SKM-1 (cell line): ENCODE measurements around the gene LMBR1.
A peak's percentile ranks its signal among the peaks of the same experiment; 100 is the strongest.
"Not testable (repeated sequence)": the region's sequence is repeated elsewhere in the genome, so short reads cannot be mapped to it uniquely, and the experiment has no call there.

Source experiments
- DNase-seq: peaks from one replicate; lab custom pipeline; 2025; ENCODE audit not compliant: unreplicated experiment; lab: John Stamatoyannopoulos, UW

The LMBR1 gene

DNA sequence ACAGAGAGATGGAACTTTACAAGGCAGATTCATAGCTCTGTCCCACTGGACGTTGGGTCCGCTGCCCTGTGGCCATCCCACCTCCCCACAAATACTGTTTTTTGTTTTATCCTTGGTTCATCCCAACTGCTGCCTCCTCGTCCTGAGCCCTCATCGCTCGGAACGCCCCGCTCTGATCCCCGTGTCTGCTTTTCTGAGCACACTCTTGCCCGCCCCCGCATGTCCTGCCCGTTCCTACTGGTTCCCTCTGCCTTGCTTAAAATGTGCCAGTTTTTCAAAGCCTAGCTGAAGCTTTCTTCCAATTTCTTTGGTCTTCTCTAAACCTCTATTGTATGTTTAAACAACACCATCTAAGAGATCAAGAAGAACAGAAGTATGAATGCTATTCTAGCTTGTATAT, 233.0 kb downstream of the LMBR1 start:
- DNase-seq, result no peak

DNA sequence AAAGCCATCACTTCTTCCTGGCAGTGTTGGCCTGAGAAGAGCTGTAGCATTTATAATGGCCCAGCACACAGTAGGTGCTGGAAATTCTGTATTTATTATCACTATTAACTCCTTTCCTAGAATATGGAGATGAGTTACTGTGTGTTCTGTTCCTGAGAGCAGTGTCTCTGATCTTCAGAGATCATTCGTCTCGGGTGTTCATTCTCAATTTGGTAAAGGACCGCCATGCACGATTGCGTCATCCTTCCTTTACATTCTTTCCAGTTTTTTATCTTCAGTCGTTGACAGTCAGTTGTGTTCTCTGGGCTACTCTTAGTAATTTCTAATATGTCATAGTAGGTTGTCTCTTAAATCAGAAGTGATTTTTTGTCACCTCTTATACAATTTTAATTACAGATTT, 233.8 kb downstream of the LMBR1 start:
- DNase-seq, result no peak

DNA sequence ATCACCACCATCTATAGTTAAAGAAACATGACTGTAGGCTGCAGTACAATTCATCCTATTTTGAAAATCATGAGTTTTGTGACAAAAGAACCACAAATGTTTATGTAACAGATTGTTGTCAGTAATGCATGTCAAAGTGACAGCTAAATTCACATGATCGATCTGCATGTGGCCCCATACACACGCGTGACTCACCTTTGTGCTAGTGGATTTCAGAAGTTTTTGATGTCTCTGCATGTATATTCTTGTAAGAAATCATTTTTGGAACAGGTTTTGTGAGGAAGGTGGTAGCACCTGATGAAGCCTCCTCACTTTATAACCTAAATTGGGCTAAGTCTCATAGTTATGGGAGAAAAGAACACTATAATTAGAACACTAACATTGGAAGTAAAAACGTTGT, 235.3 kb downstream of the LMBR1 start:
- DNase-seq, result no peak

GRCh38 chr7:156656598-156656997, 236.4 kb downstream of the LMBR1 start:
- DNase-seq, result no peak

GRCh38 chr7:156655983-156656382, 237.0 kb downstream of the LMBR1 start:
- no peak for DNase-seq

- DNase-seq, result no peak
These were observed 237.7 kb downstream of the LMBR1 start for GRCh38 chr7:156655251-156655650.

DNA sequence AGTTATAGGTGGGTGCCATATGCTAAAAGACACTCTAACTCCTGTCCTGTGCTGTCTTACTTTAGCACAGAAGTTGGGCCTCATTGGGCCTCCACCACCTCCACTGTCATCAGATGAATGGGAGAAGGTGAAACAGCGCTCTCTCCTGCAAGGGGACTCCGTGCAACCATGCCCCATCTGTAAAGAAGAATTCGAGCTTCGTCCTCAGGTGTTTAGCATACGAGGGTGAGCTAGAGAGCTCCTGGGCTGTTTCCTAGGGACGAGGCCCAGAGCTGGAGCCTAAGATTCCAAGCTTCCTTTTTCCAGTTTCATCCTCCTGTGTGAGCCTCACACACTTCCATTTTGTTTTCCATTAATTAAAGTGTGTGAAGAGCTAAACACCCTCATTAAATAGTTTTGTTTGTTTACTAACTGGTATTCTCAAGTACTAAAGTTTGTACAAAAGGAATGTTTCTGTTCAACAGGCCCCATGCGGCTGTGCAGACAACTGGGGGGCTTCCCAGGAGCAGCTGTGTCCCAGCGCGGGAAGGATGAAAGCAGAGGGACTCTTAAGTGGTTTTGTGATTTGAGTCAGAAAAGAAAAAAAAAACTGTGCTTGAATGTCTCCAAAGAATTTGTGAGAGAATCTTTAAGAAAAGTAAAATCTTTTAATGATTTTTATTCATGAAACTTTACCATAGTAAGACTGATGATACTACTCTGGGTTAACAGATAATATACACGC, 238.3 kb downstream of the LMBR1 start:
- DNase-seq, result no peak

DNA sequence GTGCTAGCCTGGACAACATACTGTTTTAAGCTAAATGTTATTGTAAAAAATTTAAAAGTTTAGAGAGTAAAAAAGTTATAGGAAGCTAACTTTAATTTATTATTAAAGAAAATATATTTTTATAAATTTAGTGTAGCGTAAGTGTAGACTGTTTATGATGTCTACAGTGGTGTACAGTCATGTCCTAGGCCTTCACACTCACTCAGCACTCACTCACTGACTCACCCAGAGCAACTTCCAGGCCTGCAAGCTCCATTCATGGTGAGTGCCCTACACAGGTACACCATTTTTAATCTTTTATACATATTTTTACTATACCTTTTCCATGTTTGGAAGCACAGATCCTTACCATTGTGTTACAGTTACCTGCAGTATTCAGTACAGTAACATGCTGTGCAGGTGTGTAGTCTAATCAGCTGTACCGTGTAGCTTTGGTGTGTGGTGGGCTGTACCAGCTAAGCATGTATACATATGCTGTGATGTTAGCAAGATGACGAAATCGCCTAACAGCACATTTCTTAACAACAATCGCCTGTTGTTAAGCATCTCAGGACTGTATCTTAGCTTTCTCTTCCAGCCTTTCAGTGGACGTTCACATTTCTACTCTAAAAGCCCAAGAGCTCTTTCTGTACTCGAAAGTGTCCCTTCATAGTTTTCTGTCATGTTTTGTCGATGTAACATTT, 240.0 kb downstream of the LMBR1 start:
- DNase-seq, result no peak

DNA sequence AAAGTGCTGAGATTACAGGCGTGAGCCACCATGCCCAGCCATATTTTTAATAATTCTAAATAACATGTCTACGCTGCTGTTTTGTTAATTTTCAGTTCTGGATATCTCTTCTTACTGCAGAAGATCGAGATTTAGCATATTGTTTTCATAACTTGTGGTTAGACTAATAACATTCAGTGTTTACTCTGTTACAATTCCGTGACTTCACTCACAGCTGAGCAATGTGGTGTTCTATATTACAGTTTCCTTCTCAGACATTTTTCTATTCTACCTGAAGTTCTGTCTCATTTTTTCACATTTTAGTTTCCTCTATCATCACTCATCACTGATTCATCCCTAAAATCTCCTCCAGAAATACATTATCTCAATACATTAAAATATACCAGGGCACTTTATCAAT, 241.5 kb downstream of the LMBR1 start:
- DNase-seq, result no peak

GRCh38 chr7:156650042-156650441, 242.9 kb downstream of the LMBR1 start:
- DNase-seq, result no peak

DNA sequence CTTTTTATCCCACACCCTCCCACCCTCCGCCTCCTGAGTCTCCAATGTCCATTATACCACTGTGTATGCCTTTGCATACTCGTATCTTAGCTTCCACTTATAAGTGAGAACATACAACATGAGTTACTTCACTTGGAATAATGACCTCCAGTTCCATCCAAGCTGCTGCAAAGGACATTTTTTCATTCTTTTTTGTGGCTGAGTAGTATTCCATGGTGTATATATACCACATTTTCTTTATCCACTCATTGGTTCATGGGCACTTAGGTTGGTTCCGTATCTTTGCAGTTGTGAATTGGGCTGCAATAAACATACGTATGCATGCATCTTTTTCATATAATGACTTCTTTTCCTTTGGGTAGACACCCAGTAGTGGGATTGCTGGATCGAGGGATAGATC, 245.7 kb downstream of the LMBR1 start:
- DNase-seq, result not testable (repeated sequence)

GRCh38 chr7:156642306-156643045, 250.5 kb downstream of the LMBR1 start:
- DNase-seq, result no peak

DNA sequence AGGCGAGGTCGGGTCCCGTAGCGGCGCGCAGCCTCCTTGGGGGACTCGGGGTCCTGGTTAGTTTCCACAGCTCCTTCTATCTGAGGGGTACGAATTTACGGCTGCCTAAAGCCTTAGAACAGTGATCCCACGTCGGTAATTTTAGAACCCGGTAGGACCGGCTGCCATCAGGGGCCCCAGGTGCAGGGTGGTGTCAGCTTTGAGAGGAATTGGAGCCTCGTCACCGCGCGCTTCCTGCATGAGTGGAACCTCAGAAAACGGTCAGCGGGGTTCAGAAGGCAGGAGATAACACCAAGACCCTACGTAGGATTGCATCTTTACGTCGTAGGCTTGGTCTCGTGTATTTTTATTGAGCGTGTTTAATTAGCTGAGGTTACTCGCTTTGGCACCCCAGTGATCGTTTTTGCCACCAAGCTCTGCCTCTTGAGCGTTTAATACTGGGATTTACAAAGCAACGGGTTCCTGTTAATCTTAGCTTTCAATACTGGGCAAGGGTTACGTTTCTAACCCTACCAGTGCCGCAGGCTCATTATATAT, 252.0 kb downstream of the LMBR1 start:
- DNase-seq, result no peak

GRCh38 chr7:156640257-156640948, 252.6 kb downstream of the LMBR1 start, which contains the start of gene RNF32:
Gene RNF32 (plus strand): TSS chr7:156640774. CDS start chr7:156643878, 3,104 bp downstream.
- peak; percentile 35 for DNase-seq

- DNase-seq, result no peak
These were observed 253.3 kb downstream of the LMBR1 start for GRCh38 chr7:156639426-156640256.

GRCh38 chr7:156638443-156639077, 254.4 kb downstream of the LMBR1 start:
- DNase-seq, result no peak

- DNase-seq, result not testable (repeated sequence)
These were observed 255.9 kb downstream of the LMBR1 start for GRCh38 chr7:156637093-156637492.

DNA sequence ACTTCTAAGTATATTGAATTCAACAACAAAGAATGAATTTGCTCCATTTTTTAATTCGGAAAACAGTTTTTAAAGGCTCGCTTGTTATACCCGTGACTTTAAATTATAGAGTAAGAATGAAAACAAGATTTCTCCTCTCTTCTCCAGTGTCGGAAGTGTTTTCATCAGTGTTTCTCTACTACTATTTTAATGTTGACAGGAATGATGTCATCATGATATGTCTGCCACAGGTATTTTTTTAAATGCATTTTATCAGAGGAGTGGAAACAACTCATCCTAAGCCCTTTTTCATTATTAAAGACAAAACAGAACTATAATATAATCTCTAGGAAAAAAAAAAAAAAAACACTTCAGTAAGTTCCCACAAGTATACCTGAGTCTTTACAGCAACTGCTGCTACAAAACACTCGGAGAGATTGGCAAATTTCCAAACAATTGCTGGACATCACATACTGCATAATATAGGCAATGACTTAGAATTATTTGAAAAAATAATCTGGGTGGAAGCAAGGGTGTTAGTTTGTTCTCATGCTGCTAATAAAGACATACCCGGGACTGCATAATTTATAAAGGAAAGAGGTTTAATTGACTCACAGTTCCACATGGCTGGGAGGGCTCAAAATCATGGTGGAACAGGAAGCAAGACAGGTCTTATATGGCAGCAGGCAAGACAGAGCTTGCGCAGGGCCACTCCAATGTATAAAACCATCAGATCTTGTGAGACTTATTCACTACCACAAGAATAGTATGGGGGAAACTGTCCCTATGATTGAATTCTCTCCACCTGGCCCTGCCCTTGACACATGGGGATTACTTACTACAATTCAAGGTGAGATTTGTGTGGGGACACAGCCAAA, 257.2 kb downstream of the LMBR1 start:
- DNase-seq, result no peak

- DNase-seq, result no peak
These were observed 258.9 kb downstream of the LMBR1 start for GRCh38 chr7:156634117-156634516.
